Esophagus mucosa (tissue), 1 donor: ENCODE results near the gene PTCD1. TPM values are rescaled to one million over a fixed set of nuclear protein-coding genes. Genes with fewer than 3 reads are reported as not detected.

Experiments used
- ATAC-seq: fragments of 200-7000 bp; cut with Tn5 transposase; one replicate; pipeline ENCODE4 v1.9.1; 2020
- total RNA-seq: library from RNA; stranded (reverse); gene quantifications from one replicate; pipeline ENCODE4 v1.2.4, GENCODE V29; 2023
- donor health status: DM: yes; HTN: yes; CAD: no.

Gene PTCD1, protein sequence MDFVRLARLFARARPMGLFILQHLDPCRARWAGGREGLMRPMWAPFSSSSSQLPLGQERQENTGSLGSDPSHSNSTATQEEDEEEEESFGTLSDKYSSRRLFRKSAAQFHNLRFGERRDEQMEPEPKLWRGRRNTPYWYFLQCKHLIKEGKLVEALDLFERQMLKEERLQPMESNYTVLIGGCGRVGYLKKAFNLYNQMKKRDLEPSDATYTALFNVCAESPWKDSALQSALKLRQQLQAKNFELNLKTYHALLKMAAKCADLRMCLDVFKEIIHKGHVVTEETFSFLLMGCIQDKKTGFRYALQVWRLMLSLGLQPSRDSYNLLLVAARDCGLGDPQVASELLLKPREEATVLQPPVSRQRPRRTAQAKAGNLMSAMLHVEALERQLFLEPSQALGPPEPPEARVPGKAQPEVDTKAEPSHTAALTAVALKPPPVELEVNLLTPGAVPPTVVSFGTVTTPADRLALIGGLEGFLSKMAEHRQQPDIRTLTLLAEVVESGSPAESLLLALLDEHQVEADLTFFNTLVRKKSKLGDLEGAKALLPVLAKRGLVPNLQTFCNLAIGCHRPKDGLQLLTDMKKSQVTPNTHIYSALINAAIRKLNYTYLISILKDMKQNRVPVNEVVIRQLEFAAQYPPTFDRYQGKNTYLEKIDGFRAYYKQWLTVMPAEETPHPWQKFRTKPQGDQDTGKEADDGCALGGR
- 4.0 TPM for total RNA-seq

DNA sequence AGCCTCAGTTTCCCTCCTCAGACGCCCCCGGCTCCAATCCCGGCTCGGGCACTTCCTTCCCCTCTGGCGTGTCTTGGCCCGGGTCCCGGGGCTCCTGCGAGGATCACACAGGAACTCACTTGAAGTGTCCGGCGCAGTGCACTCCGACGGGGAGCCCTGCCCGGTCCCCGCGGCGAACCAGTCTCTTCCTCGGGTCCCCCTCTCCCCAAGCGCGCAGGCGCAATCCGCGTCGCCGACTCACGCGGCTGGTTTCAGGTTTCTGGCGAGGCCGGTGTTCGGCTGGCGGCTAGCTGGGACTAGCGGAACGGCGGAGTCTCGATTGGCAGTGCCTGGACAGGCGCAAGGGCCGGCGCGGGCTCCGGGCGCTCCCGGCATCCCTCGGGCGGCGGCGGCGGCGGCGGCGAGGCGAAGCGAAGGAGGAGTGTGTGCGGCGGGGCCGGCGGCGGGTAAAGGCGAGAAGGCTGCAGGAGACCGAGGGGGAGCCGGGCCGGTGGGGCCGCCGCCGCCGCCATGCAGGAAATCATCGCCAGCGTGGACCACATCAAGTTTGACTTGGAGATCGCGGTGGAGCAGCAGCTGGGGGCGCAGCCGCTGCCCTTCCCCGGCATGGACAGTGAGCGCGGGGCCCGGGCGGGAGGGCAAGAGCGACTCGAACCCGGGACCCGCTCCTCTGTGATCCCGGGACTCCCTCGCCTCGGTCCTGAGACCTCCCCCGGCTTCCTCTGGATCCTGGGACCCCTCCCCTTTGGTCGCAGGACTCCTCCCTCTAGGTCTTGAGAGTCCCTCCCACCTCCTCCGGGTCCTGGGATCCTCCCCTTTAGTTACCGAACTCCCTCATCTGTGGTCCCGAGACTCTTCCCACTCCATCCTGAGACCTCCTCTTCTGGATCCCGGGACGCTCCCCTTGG, at the start of gene PTCD1, which contains the start of gene CPSF4:
PTCD1 (minus strand) TSS at position 226 of the 908 bp plus-strand sequence. CDS start 3,556 bp downstream, outside the sequence.
CPSF4 (plus strand) TSS at position 371 of the 908 bp plus-strand sequence; CDS start at position 511, 140 bp downstream.
- peak; percentile 94 for ATAC-seq

DNA sequence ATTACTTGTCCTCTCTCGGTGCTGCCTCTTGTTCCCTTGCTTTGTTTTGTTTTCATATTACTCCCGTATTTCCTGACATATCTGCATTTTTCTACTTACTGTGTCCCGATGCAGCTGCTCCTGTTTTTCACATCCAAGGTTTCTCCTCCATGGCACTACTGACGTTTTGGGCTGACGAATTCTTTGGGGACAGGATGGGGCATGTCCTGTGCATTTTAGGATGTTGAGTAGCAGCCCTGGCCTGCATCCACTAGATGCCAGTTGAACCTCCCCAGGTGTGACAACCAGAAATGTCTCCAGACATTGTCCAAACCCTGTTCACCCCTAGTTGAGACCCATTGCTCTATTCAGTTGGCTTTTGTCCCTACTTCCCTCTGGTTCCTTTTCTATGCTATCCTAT, 46.5 kb upstream of the PTCD1 start:
- ATAC-seq: peak; percentile 56

GRCh38 chr7:99478464-99479440, 40.2 kb upstream of the PTCD1 start:
- ATAC-seq: no peak

- ATAC-seq: no peak
These were observed 37.5 kb upstream of the PTCD1 start for GRCh38 chr7:99476107-99476506.

DNA sequence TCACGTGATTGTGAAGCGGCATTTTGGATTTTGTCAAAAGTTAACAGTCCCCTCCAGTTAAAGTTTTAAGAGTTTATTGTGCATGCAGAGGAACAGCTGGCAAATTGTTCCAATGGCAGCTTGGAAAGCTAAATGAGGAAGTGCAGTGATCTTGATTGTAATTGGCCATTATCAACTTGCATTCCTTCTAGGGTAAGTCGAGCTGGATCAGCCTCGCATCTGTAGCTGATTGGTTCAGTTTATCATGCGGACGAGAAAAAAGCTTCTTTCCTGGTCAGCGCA, 34.7 kb upstream of the PTCD1 start:
- peak; percentile 45 for ATAC-seq

- peak; percentile 98 for ATAC-seq
These were observed 34.1 kb upstream of the PTCD1 start, which contains the start of gene ZNF789 for GRCh38 chr7:99472561-99473314. ZNF789 (plus strand) TSS chr7:99472890; CDS start chr7:99476457, 3,567 bp downstream.

GRCh38 chr7:99469381-99470065, 30.9 kb upstream of the PTCD1 start:
- no peak for ATAC-seq

GRCh38 chr7:99468336-99468918, 29.8 kb upstream of the PTCD1 start:
- ATAC-seq: no peak

- peak; percentile 12 for ATAC-seq
These were observed 26.8 kb upstream of the PTCD1 start for GRCh38 chr7:99465421-99465768.

GRCh38 chr7:99461221-99461620, 22.6 kb upstream of the PTCD1 start:
- no peak for ATAC-seq

GRCh38 chr7:99460651-99461050, 22.1 kb upstream of the PTCD1 start:
- ATAC-seq: no peak

- peak; percentile 20 for ATAC-seq
These were observed 20.5 kb upstream of the PTCD1 start for GRCh38 chr7:99459087-99459486.

GRCh38 chr7:99457650-99458493, 19.3 kb upstream of the PTCD1 start:
- no peak for ATAC-seq

DNA sequence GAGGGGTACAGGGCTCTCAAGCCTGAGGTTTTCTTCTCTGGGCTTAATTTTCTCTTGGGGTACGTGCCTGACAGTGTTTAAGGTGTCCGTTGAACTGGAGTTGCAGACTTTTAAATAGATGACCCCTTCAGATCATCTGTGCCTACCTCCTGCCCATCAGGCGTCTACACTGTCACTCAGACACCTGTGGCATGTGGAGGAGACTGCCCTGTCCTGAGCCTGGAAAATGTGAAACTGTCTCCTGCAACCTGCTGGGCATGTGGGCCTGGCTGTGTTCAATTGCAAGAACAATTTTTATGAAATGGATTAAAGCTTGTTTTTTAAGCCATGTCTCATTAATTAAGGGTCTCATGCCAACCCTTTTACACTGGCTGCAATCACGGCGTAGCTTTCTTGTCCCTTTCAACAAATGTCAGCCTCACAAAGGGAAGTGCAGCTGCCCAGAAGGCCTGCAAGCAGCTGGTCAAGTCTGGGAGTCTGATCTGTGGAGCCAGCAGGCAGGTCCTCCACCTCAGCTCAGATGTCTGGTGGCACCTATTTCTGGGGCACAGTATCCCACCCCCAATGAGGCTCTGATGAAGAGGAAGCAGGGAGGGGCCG, 18.6 kb upstream of the PTCD1 start:
- ATAC-seq: no peak

- ATAC-seq: no peak
These were observed 17.7 kb upstream of the PTCD1 start for GRCh38 chr7:99456288-99456687.

DNA sequence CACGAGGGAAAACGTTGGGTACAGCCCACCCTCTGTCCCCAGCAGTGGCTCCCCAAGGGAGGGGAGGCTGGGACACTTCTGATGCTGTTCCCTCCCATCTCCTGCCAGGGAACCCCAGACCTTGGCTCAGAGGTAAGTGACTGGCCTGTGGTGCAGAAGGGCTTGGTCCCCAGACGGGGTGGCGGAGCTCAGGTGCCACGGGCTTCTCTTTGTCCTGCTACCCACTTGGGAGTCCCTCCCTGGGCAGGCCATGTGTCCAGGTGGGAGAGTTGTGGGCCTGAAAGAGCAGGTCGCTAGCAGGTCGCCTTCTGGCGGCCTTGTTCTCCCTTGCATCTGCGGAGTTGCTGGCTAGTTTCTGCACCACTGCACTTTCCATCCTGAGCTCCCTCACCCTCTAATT, 17.3 kb upstream of the PTCD1 start:
- ATAC-seq: no peak

- peak; percentile 78 for ATAC-seq
These were observed 14.5 kb upstream of the PTCD1 start for GRCh38 chr7:99453105-99453504.

- peak; percentile 23 for ATAC-seq
These were observed 13.9 kb upstream of the PTCD1 start for GRCh38 chr7:99452541-99452940.
